Mammary microvascular endothelial cell (primary cell): ENCODE results near the gene MID1IP1. TPM values are rescaled to one million over a fixed set of nuclear protein-coding genes. Genes with fewer than 3 reads are reported as not detected.

Experiments used
- total RNA-seq: library from RNA; depleted of rRNA; stranded (reverse); fragments of >200 nt; gene quantifications from 2 replicates; pipeline ENCODE4 v1.2.3, GENCODE V29; 2015

MID1IP1 gene
- total RNA-seq, result 25.7 and 33.2 TPM in 2 replicates

GRCh38 chrX:38800981-38801845 is at the start of gene MID1IP1:
MID1IP1 (plus strand) TSS chrX:38801459; CDS start chrX:38804947, 3,488 bp downstream.

Other genes with a start within 250 kb of the MID1IP1 start
- gene TSPAN7, start 239.9 kb upstream of the MID1IP1 start, total RNA-seq, result 2.2 and 2.7 TPM in 2 replicates